Thoracic aorta (tissue), 2 donors: ENCODE results near the gene ATP10A. TPM values are rescaled to one million over a fixed set of nuclear protein-coding genes. Genes with fewer than 3 reads are reported as not detected.

Experiments
- ATAC-seq: fragments of 150-250 bp; one replicate; pipeline ENCODE4 v1.8.0; 2017; ENCODE audit warnings: low read depth; ENCODE audit not compliant: insufficient number of reproducible peaks, low FRiP score
- DNase-seq: peaks from one replicate; pipeline ENCODE4 v3.0.0-alpha.2; 2020; ENCODE audit warnings: low spot score
- H3K27ac ChIP-seq, 2 donors: fragments of 200-600 bp; sonication (generic); 1 replicate in 1 of 2; 2 replicates in 1 of 2; pipeline ENCODE4 v1.5.1; 2016; ENCODE audit warnings: mild to moderate bottlenecking in 2 of 2, moderate library complexity in 2 of 2
- H3K27me3 ChIP-seq: fragments of 200-600 bp; sonication (generic); replicated peaks from 2 replicates; pipeline ENCODE4 v1.6.0; 2016; ENCODE audit warnings: mild to moderate bottlenecking; ENCODE audit not compliant: insufficient read depth
- H3K36me3 ChIP-seq: fragments of 200-600 bp; sonication (generic); one replicate; pipeline ENCODE4 v1.5.1; 2016
- H3K4me1 ChIP-seq, 2 donors: fragments of 200-600 bp; sonication (generic); 1 replicate in 1 of 2; 2 replicates in 1 of 2; pipeline versions ENCODE4 v1.5.1 to v1.6.0; 2016; ENCODE audit warnings: low read depth in 2 of 2, mild to moderate bottlenecking in 1 of 2; ENCODE audit not compliant: control insufficient read depth in 1 of 2
- H3K4me3 ChIP-seq: fragments of 200-600 bp; sonication (generic); 2 replicates; pipeline ENCODE4 v1.5.1; 2016; ENCODE audit warnings: mild to moderate bottlenecking
- H3K9me3 ChIP-seq: fragments of 200-600 bp; sonication (generic); 2 replicates; pipeline ENCODE4 v1.5.1; 2016
- total RNA-seq, 2 donors: library from RNA; depleted of rRNA; stranded (reverse); fragments of >200 nt; gene quantifications; one replicate each; pipeline versions ENCODE4 v1.1.0 to v1.2.3, GENCODE V29; 2016
- TF ChIP-seq, protein P1 (sequence below): fragments of 200-600 bp; sonication (generic); IDR thresholded peaks from one replicate; pipeline ENCODE4 v1.5.1; 2019; ENCODE audit warnings: antibody characterized with exemption

Gene ATP10A
- total RNA-seq, 2 donors from 2014 or later = 59.4 to 89.8 TPM

DNA sequence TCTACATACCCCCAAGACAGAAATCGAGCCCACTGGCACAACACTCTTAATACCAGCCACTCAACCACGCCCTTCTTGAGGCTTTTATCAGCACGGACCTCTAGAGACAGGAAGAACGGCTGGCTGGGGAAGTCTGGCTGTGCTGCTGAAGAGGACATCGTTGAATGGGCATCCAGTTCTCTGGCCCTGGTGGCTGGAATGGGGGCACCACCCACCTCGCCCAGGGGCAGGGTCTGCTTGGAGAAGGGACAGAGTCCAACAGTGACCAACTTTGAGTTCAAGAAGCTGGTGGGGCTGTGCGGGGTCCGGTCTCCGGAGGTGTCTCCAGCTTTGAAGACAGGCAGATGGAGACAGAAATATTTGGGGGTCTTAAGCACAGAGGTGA, 77.5 kb downstream of the ATP10A start:
- Histone ChIP-seq H3K27me3 (no peaks in the 10 kb centered on the region), H3K4me3 (no peak overlapping the region), H3K9me3 (no peaks in the 10 kb centered on the region), H3K27ac (peak overlapping the region; percentile 54 to 62), H3K4me1 (peaks cover 38 to 75% of the 10 kb centered on the region in 2 donors), H3K36me3 (no peaks in the 10 kb centered on the region)
- DNase-seq (no peak), ATAC-seq (no peak)
- TF ChIP-seq, protein P1, sequence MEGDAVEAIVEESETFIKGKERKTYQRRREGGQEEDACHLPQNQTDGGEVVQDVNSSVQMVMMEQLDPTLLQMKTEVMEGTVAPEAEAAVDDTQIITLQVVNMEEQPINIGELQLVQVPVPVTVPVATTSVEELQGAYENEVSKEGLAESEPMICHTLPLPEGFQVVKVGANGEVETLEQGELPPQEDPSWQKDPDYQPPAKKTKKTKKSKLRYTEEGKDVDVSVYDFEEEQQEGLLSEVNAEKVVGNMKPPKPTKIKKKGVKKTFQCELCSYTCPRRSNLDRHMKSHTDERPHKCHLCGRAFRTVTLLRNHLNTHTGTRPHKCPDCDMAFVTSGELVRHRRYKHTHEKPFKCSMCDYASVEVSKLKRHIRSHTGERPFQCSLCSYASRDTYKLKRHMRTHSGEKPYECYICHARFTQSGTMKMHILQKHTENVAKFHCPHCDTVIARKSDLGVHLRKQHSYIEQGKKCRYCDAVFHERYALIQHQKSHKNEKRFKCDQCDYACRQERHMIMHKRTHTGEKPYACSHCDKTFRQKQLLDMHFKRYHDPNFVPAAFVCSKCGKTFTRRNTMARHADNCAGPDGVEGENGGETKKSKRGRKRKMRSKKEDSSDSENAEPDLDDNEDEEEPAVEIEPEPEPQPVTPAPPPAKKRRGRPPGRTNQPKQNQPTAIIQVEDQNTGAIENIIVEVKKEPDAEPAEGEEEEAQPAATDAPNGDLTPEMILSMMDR = no peak

DNA sequence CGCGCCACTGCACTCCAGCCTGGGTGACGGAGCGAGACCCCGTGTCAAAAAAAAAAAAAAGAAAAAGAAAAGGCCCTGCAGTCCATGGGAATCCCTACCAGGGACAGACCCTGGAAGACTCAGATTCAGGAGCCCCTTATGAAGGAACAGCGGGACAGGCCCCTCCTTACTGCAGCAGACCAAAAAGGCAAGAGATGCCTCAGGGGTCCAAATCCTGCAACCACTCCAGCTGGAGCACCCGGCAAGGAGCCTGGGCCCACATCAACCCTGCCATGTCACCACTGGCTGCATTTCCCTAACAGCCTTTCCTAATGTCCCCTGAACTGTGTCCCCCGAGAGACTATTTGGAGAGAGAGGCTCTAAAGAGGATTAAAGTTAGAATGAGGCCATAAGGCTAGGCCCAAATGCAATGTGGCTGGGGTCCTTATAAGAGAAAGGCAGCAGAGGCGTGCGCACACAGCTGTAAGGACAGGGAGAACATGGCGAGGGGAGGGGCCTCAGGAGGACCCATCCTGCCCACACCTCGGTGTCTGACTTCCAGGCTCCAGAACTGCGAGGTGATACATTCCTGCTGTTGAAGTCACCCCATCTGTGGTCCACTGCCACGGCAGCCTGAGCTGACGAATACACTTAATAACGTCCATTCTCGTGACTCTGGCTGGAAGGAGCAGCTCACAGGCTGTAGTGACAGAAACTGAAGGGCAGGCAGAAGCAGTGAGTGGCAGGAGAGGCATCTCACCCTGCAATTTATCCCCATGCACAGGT, 78.1 kb downstream of the ATP10A start:
- TF ChIP-seq, protein P1 = no peak
- DNase-seq (no peak), ATAC-seq (no peak)
- H3K27ac ChIP-seq = peak overlapping the region; percentile 62 to 65
- no peaks in the 10 kb centered on the region for H3K27me3 ChIP-seq
- H3K36me3 ChIP-seq = peaks cover 5% of the 10 kb centered on the region
- no peak overlapping the region for H3K4me3 ChIP-seq
- peaks cover 38 to 74% of the 10 kb centered on the region in 2 donors for H3K4me1 ChIP-seq
- H3K9me3 ChIP-seq = no peaks in the 10 kb centered on the region

DNA sequence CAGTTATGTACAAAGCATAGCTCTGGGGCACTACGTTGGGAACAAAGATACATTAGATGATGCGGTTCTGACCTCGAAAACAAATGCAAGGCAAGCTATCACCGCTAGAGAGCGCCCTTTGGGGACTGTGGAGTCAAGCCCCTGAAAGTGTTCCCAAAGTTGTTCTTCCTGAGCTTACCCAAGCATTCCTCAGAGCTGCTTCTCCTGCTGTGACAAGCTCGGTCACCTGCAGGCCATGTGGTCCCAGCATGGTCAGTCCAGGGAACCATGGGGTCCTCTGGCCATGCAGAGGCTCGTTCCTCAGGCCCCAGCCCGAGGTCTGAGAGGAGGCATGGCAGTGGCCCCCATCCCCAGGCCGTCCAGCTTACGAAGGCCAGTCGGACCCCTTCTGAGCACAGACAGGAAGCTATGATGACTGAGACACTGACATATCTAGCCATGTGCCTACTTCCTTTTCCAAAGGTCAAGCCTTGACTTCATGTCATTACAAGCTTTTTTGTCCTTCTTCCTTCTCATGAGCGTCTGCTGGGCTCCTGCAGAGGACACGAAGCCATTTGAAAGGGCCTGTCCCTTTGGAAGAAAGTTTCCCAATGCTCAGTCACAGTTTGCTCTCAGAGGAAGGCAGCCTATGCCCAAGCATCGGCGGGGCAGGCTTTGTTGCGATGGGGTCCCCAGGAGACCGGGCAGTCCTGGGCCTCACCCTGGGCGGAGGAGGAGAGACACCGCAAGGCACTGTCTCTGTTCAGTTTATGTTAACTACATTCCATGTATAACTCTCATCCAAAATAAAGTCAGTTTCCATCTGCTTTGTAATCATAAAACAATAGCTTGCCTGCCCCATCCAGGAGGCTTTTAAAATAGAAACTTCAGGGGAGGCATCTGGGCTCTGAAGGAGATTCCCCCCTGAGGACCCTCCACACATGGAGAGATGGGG, 79.3 kb downstream of the ATP10A start:
- peaks cover 29 to 74% of the 10 kb centered on the region in 2 donors for H3K4me1 ChIP-seq
- no peaks in the 10 kb centered on the region for H3K27me3 ChIP-seq
- H3K4me3 ChIP-seq = no peak overlapping the region
- no peak for ATAC-seq
- H3K9me3 ChIP-seq = no peaks in the 10 kb centered on the region
- TF ChIP-seq, protein P1 = peak; percentile 31
- peak overlapping the region; percentile 7 to 8 for H3K27ac ChIP-seq
- H3K36me3 ChIP-seq = peaks cover 9% of the 10 kb centered on the region
- DNase-seq = no peak

- Histone ChIP-seq H3K27ac (peak overlapping the region in 1 of 2 donors; percentile 8), H3K36me3 (peaks cover 9% of the 10 kb centered on the region), H3K9me3 (no peaks in the 10 kb centered on the region), H3K27me3 (no peaks in the 10 kb centered on the region), H3K4me3 (no peak overlapping the region), H3K4me1 (peaks cover 23 to 74% of the 10 kb centered on the region in 2 donors)
- ATAC-seq = no peak
- no peak for DNase-seq
- TF ChIP-seq, protein P1 = no peak
These were observed 80.0 kb downstream of the ATP10A start for GRCh38 chr15:25783134-25783533.
